Glutamatergic neuron (in vitro differentiated cells): ENCODE results near the gene NCBP2. TPM values are rescaled to one million over a fixed set of nuclear protein-coding genes. Genes with fewer than 3 reads are reported as not detected.
A peak's percentile ranks its signal among the peaks of the same experiment; 100 is the strongest.

Experiments used
- DNase-seq: peaks from one replicate; pipeline ENCODE4 v3.0.0; 2022
- H3K27ac Mint-ChIP-seq: one replicate; pipeline ENCODE4 v1.8.0; 2020; ENCODE audit warnings: mild to moderate bottlenecking, mixed read lengths, inconsistent platforms; ENCODE audit not compliant: unreplicated experiment
- H3K27me3 Mint-ChIP-seq: one replicate; pipeline ENCODE4 v1.8.0; 2020; ENCODE audit warnings: mild to moderate bottlenecking, moderate library complexity, mixed read lengths, inconsistent platforms; ENCODE audit not compliant: unreplicated experiment
- H3K36me3 Mint-ChIP-seq: one replicate; pipeline ENCODE4 v1.8.0; 2020; ENCODE audit warnings: mild to moderate bottlenecking, mixed read lengths, inconsistent platforms; ENCODE audit not compliant: unreplicated experiment
- H3K4me1 Mint-ChIP-seq: one replicate; pipeline ENCODE4 v1.8.0; 2020; ENCODE audit warnings: mild to moderate bottlenecking, low read depth, mixed read lengths, inconsistent platforms; ENCODE audit not compliant: unreplicated experiment
- H3K4me3 Mint-ChIP-seq: one replicate; pipeline ENCODE4 v1.8.0; 2020; ENCODE audit warnings: mild to moderate bottlenecking, mixed read lengths, inconsistent platforms; ENCODE audit not compliant: unreplicated experiment
- H3K9me3 Mint-ChIP-seq: one replicate; pipeline ENCODE4 v1.8.0; 2020; ENCODE audit warnings: mild to moderate bottlenecking, moderate library complexity, mixed read lengths, inconsistent platforms; ENCODE audit not compliant: unreplicated experiment
- CTCF ChIP-seq: fragments of 200-600 bp; sonication (generic); IDR thresholded peaks from one replicate; pipeline ENCODE4 v1.5.0; 2021; ENCODE audit not compliant: partially characterized antibody, unreplicated experiment
- total RNA-seq: library from RNA; stranded (reverse); fragmentation: NEBNext Ultra II Directional; extraction: Animal tissue kit (Norgen Biotek cat#: 25700); gene quantifications from one replicate; pipeline ENCODE4 v1.2.1, GENCODE V29; 2021; ENCODE audit not compliant: unreplicated experiment

Gene NCBP2
- total RNA-seq, 1 donor from 2014 or later: 118 TPM

DNA sequence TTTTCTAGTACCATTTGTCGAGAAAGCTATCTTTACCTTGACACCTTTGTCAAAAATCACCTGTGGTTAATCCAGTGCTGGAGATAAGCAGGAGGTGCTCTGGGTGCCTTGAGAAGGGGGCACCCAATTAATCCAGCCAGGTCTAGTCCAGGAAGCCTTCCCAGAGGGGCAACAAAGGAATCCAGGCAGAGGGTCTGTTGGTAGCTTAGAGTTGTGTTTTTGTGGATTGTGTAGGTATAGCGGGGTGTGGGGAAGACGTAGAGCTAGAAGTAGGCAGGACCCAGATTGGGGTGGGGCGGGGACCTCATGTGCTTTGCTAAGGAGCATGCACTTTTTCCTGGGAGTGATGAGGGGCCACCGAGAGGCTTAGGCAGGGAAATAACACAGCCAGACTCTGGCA is 32.3 kb upstream of the NCBP2 start:
- Mint-ChIP-seq H3K27ac (no peak overlapping the region), H3K27me3 (peaks cover 15% of the 10 kb centered on the region)

DNA sequence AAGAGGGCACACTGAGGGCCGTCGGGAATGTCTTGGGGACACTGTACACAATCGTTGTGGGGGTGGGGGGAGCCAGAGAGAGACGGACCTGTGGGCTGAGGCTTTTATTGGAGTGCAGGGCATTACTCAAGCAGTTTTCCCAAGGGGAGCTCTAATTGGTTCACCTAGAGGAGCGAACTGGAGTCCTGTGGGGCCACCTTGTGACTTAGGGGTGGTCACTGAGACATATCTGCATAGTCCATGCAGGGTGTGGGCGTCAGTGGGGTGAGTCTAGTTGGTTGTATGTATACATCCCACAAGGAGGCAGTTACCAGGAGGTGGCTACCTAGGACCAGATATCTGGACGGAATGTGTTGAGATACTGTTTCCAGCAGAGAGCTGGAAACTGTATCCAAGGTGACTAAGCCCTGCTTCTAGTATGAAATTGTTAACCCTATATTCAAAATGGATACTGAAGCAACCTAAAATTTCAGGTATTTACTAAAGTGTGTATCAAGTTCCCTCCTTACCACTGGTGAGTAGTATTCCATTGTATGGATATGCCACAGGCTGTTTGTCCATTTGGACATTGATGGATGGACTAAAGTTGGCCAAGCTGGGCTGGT is 28.9 kb upstream of the NCBP2 start:
- Mint-ChIP-seq H3K36me3 (peaks cover 13% of the 10 kb centered on the region), H3K4me3 (peak overlapping the region; percentile 69), H3K4me1 (peaks cover 2% of the 10 kb centered on the region), H3K9me3 (peaks cover 11% of the 10 kb centered on the region), H3K27ac (no peak overlapping the region), H3K27me3 (peaks cover 21% of the 10 kb centered on the region)
- no peak for DNase-seq
- no peak for TF ChIP-seq CTCF

More for the DNA sequence above, 32.3 kb upstream of the NCBP2 start:
- TF ChIP-seq CTCF: no peak
- H3K9me3 Mint-ChIP-seq: peaks cover 11% of the 10 kb centered on the region
- no peaks in the 10 kb centered on the region for H3K4me1 Mint-ChIP-seq
- H3K36me3 Mint-ChIP-seq: peaks cover 7% of the 10 kb centered on the region
- H3K4me3 Mint-ChIP-seq: no peak overlapping the region
- no peak for DNase-seq

- DNase-seq: no peak
- H3K27ac Mint-ChIP-seq: peak overlapping the region; percentile 55
These were observed 28.3 kb upstream of the NCBP2 start for GRCh38 chr3:196970547-196971093.

DNA sequence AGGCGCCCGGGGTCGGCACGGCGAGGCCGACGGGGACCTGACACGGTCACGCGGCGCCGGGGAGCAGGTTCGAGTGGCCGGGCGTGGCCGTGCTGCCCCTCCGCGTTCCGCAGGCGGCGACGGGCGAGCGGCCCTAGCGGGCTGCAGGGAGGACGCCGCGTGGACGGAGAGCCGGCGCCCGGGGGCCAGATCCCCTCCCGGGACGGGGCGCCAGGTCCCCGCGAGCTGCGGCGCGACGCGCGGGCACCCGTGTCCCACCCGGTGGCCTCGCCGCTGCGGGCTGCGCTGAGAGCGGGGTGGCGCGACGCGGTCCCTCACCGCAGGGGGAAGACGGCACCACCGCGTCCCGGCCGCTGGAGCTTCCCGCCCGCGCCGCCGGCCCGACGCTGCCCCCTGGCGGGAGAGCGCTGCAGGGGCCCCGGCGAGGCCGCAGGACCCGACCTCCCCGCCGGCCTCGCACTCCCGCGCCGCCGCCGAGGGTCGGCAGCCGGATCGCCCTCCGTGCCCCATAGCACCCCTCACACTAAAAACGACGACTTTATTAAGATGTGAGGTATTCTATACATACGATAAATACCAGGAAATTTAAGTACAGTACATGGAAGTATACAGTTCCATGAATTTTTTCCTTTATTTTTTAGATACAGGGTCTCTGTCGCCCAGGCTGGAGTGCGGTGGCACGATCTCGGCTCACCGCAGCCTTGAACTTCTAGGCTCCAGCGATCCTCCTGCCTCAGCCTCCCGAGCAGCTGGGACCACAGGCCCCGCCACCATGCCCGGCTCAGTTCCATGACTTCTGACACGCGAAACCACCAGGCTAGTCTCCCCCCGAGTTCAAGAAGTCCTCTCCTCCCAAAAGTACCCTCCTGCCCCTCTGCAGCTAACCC is 27.6 kb upstream of the NCBP2 start:
- Mint-ChIP-seq H3K4me3 (peak overlapping the region; percentile 69), H3K36me3 (peaks cover 17% of the 10 kb centered on the region), H3K4me1 (peaks cover 2% of the 10 kb centered on the region), H3K27ac (peak overlapping the region; percentile 55), H3K27me3 (peaks cover 30% of the 10 kb centered on the region), H3K9me3 (peaks cover 11% of the 10 kb centered on the region)
- TF ChIP-seq CTCF: peak; percentile 83
- peak; percentile 81 for DNase-seq

More at GRCh38 chr3:196970547-196971093, 28.3 kb upstream of the NCBP2 start:
- peaks cover 2% of the 10 kb centered on the region for H3K4me1 Mint-ChIP-seq
- peaks cover 11% of the 10 kb centered on the region for H3K9me3 Mint-ChIP-seq
- TF ChIP-seq CTCF: no peak
- peaks cover 17% of the 10 kb centered on the region for H3K36me3 Mint-ChIP-seq
- H3K27me3 Mint-ChIP-seq: peaks cover 24% of the 10 kb centered on the region
- H3K4me3 Mint-ChIP-seq: peak overlapping the region; percentile 69
